Mammary epithelial cell (primary cell): ENCODE data around the gene UBAP2.

ENCODE experiments used
- EZH2 ChIP-seq: IDR thresholded peaks from 2 replicates; pipeline ENCODE4 v1.6.1; 2012; ENCODE audit warnings: low read length, inconsistent platforms, borderline replicate concordance
- TF ChIP-seq, protein P1 (sequence below), 2 donors: IDR thresholded peaks in 1 of 2; conservative IDR thresholded peaks in 1 of 2; 2 replicates each; pipeline ENCODE4 v1.5.1; 2011 to 2012; ENCODE audit warnings: inconsistent platforms in 2 of 2, low read length in 2 of 2, mild to moderate bottlenecking in 2 of 2, control low read depth in 1 of 2, low read depth in 1 of 2; ENCODE audit not compliant: insufficient read depth in 1 of 2; ENCODE audit errors: extremely low read depth in 1 of 2

DNA sequence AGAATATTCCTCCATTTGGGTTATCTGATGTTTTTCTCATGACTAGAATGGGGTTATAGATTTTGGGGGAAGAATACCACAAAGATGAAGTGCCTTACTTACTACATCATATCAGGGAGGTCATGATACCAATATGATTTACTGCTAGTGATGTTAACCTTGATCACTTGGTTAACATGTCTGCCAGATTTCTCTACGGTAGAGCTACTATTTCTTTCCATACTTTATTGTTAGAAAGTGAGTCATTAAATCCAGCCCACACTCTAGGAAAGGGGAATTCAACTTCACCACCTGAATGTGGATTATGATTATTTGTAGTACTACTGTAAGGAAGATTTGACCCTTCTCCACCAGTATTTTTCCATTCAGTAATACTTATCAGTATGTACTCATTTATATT, 167.1 kb downstream of the UBAP2 start:
- no peak for TF ChIP-seq EZH2
- TF ChIP-seq, protein P1, sequence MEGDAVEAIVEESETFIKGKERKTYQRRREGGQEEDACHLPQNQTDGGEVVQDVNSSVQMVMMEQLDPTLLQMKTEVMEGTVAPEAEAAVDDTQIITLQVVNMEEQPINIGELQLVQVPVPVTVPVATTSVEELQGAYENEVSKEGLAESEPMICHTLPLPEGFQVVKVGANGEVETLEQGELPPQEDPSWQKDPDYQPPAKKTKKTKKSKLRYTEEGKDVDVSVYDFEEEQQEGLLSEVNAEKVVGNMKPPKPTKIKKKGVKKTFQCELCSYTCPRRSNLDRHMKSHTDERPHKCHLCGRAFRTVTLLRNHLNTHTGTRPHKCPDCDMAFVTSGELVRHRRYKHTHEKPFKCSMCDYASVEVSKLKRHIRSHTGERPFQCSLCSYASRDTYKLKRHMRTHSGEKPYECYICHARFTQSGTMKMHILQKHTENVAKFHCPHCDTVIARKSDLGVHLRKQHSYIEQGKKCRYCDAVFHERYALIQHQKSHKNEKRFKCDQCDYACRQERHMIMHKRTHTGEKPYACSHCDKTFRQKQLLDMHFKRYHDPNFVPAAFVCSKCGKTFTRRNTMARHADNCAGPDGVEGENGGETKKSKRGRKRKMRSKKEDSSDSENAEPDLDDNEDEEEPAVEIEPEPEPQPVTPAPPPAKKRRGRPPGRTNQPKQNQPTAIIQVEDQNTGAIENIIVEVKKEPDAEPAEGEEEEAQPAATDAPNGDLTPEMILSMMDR (conservative IDR thresholded peaks at IDR 0.05 in 1 of 2, IDR thresholded peaks at IDR 0.05 in 1 of 2; ENCODE audit: extremely low read depth in 1 of 2, insufficient read depth in 1 of 2, low read depth in 1 of 2, low read length in 2 of 2): no peak
